ENCODE data around the gene EZH2.

Gene EZH2

GRCh38 chr7:148878317-148878716, 5.8 kb downstream of the EZH2 start:
- POLR2A ChIA-PET (ENCODE audit: low non-redundant PET), result no interaction called here
- no peak for TF ChIP-seq CTCF (conservative IDR thresholded peaks at IDR 0.05; ENCODE audit: low read depth)
- H3K27ac ChIP-seq, result no peak overlapping the region
- no peak for DNase-seq (ENCODE audit: low spot score)
- CTCF ChIA-PET, result interaction anchor here (0.6 kb wide), 1 partner anchor 676 kb away, joined by 3 read pairs; no protein-coding TSS in a partner anchor

- ChIA-PET POLR2A (ENCODE audit: low non-redundant PET) (no interaction called here), CTCF (no interaction called here)
- DNase-seq (ENCODE audit: low spot score), result no peak
- TF ChIP-seq CTCF (conservative IDR thresholded peaks at IDR 0.05; ENCODE audit: low read depth), result no peak
- no peak overlapping the region for H3K27ac ChIP-seq
These were observed 6.6 kb downstream of the EZH2 start for GRCh38 chr7:148877517-148877916.

GRCh38 chr7:148872188-148872587, 11.9 kb downstream of the EZH2 start:
- ChIA-PET POLR2A (ENCODE audit: low non-redundant PET) (no interaction called here), CTCF (no interaction called here)
- no peak for TF ChIP-seq CTCF (conservative IDR thresholded peaks at IDR 0.05; ENCODE audit: low read depth)
- H3K27ac ChIP-seq, result no peak overlapping the region
- DNase-seq (ENCODE audit: low spot score), result no peak

- ChIA-PET CTCF (no interaction called here), POLR2A (ENCODE audit: low non-redundant PET) (no interaction called here)
- no peak for TF ChIP-seq CTCF (conservative IDR thresholded peaks at IDR 0.05; ENCODE audit: low read depth)
- no peak overlapping the region for H3K27ac ChIP-seq
- DNase-seq (ENCODE audit: low spot score), result no peak
These were observed 12.5 kb downstream of the EZH2 start for GRCh38 chr7:148871551-148871950.

- ChIA-PET POLR2A (ENCODE audit: low non-redundant PET) (no interaction called here), CTCF (no interaction called here)
- DNase-seq (ENCODE audit: low spot score), result no peak
- no peak overlapping the region for H3K27ac ChIP-seq
- no peak for TF ChIP-seq CTCF (conservative IDR thresholded peaks at IDR 0.05; ENCODE audit: low read depth)
These were observed 13.1 kb downstream of the EZH2 start for GRCh38 chr7:148871030-148871429.

GRCh38 chr7:148868378-148868674, 15.8 kb downstream of the EZH2 start:
- DNase-seq (ENCODE audit: low spot score), result no peak
- TF ChIP-seq CTCF (conservative IDR thresholded peaks at IDR 0.05; ENCODE audit: low read depth), result no peak
- ChIA-PET CTCF (no interaction called here), POLR2A (ENCODE audit: low non-redundant PET) (no interaction called here)
- no peak overlapping the region for H3K27ac ChIP-seq

Measured in RWPE1 (cell line).